Hepatocyte (in vitro differentiated cells): ENCODE data around the gene RBM4. TPM values are rescaled to one million over a fixed set of nuclear protein-coding genes. Genes with fewer than 3 reads are reported as not detected.

Experiments
- DNase-seq: peaks from one replicate; pipeline ENCODE4 v3.0.0-alpha.2; 2016; ENCODE audit warnings: low spot score
- H2AFZ ChIP-seq: fragments of 200-600 bp; sonication (generic); 2 replicates; pipeline ENCODE4 v1.6.0; 2016; ENCODE audit warnings: antibody characterized with exemption, mild to moderate bottlenecking
- H3K27ac ChIP-seq: fragments of 200-600 bp; sonication (generic); 2 replicates; pipeline ENCODE4 v1.5.1; 2016; ENCODE audit warnings: mild to moderate bottlenecking
- H3K27me3 ChIP-seq: fragments of 200-600 bp; sonication (generic); 2 replicates; pipeline ENCODE4 v1.6.1; 2016
- H3K36me3 ChIP-seq: fragments of 200-600 bp; sonication (generic); replicated peaks from 2 replicates; pipeline ENCODE4 v1.5.1; 2016; ENCODE audit warnings: low read depth; ENCODE audit not compliant: insufficient read depth
- H3K4me1 ChIP-seq: fragments of 200-600 bp; sonication (generic); 2 replicates; pipeline ENCODE4 v1.5.1; 2016; ENCODE audit warnings: mild to moderate bottlenecking, moderate library complexity; ENCODE audit not compliant: insufficient read depth
- H3K4me2 ChIP-seq: fragments of 200-600 bp; sonication (generic); 2 replicates; pipeline ENCODE4 v1.6.0; 2016
- H3K4me3 ChIP-seq: fragments of 200-600 bp; sonication (generic); 2 replicates; pipeline ENCODE4 v1.5.1; 2016; ENCODE audit warnings: mild to moderate bottlenecking
- H3K79me2 ChIP-seq: fragments of 200-600 bp; sonication (generic); 2 replicates; pipeline ENCODE4 v1.6.0; 2017; ENCODE audit warnings: mild to moderate bottlenecking
- H3K9me2 ChIP-seq: fragments of 200-600 bp; sonication (generic); replicated peaks from 2 replicates; pipeline ENCODE4 v1.6.0; 2017; ENCODE audit warnings: mild to moderate bottlenecking; ENCODE audit not compliant: insufficient read depth
- H3K9me3 ChIP-seq: fragments of 200-600 bp; sonication (generic); 2 replicates; pipeline ENCODE4 v1.5.1; 2016; ENCODE audit warnings: low read depth, mild to moderate bottlenecking
- H4K20me1 ChIP-seq: fragments of 200-600 bp; sonication (generic); 2 replicates; pipeline ENCODE4 v1.6.0; 2016; ENCODE audit warnings: mild to moderate bottlenecking; ENCODE audit not compliant: insufficient read depth, poor library complexity, severe bottlenecking
- CTCF ChIP-seq: fragments of 200-600 bp; sonication (generic); IDR thresholded peaks from 2 replicates; pipeline ENCODE4 v1.5.1; 2016; ENCODE audit warnings: antibody characterized with exemption, mild to moderate bottlenecking; ENCODE audit not compliant: poor library complexity
- EZH2 ChIP-seq: fragments of 200-600 bp; sonication (generic); IDR thresholded peaks from 2 replicates; pipeline ENCODE4 v1.6.1; 2016; ENCODE audit warnings: antibody characterized with exemption, mild to moderate bottlenecking, borderline replicate concordance
- EZH2phosphoT487 ChIP-seq: fragments of 200-600 bp; sonication (generic); IDR thresholded peaks from one replicate; pipeline ENCODE4 v1.6.1; 2018; ENCODE audit warnings: antibody characterized with exemption, mild to moderate bottlenecking, low read depth, moderate library complexity; ENCODE audit not compliant: unreplicated experiment, severe bottlenecking
- WGBS: methylation state at CpG from one replicate; pipeline ENCODE4 v1.1.6; 2016; ENCODE audit warnings: low lambda C conversion rate; ENCODE audit errors: missing lambda C conversion rate; 5-methylcytosine and 5-hydroxymethylcytosine counted together
- polyA plus RNA-seq: library from polyadenylated mRNA; unstranded; fragments of >200 nt; fragmentation: Nextera tagmentation; extraction: Ambion mirVana; gene quantifications from 2 replicates; pipeline ENCODE4 v1.2.1, GENCODE V29; 2016
- total RNA-seq: library from RNA; depleted of rRNA; stranded (reverse); fragments of >200 nt; gene quantifications from 2 replicates; pipeline ENCODE4 v1.2.3, GENCODE V29; 2014

Gene RBM4
- total and polyA plus RNA-seq, 2 experiments from 2014 or later = 139 to 150 TPM

- Histone ChIP-seq H3K4me2 (no peak overlapping the region), H3K79me2 (no peaks in the 10 kb centered on the region), H4K20me1 (no peaks in the 10 kb centered on the region), H3K36me3 (no peaks in the 10 kb centered on the region), H3K4me3 (no peak overlapping the region), H3K9me2 (no peaks in the 10 kb centered on the region), H3K9me3 (no peaks in the 10 kb centered on the region), H3K27me3 (no peaks in the 10 kb centered on the region), H3K27ac (no peak overlapping the region), H3K4me1 (peaks cover 1% of the 10 kb centered on the region), H2AFZ (no peak overlapping the region)
- TF ChIP-seq EZH2 (no peak), EZH2phosphoT487 (no peak), CTCF (no peak)
- WGBS = 94% methylated on average over 8 of the region's 8 CpGs
- DNase-seq = no peak
Measured at GRCh38 chr11:66683877-66684276, 45.4 kb downstream of the RBM4 start.

GRCh38 chr11:66684635-66685034 is 46.1 kb downstream of the RBM4 start:
- Histone ChIP-seq H3K27me3 (no peaks in the 10 kb centered on the region), H3K79me2 (no peaks in the 10 kb centered on the region)

GRCh38 chr11:66685276-66686099 is 47.0 kb downstream of the RBM4 start:
- Histone ChIP-seq H3K36me3 (no peaks in the 10 kb centered on the region), H3K4me2 (no peak overlapping the region), H4K20me1 (no peaks in the 10 kb centered on the region), H3K9me2 (no peaks in the 10 kb centered on the region), H3K27ac (peak overlapping the region; percentile 51), H3K4me3 (no peak overlapping the region), H3K9me3 (no peaks in the 10 kb centered on the region), H3K27me3 (no peaks in the 10 kb centered on the region), H2AFZ (no peak overlapping the region), H3K4me1 (no peaks in the 10 kb centered on the region), H3K79me2 (no peaks in the 10 kb centered on the region)
- 87% methylated on average over 27 of the region's 27 CpGs for WGBS
- TF ChIP-seq CTCF (no peak), EZH2 (no peak), EZH2phosphoT487 (no peak)
- DNase-seq = no peak

More at GRCh38 chr11:66684635-66685034, 46.1 kb downstream of the RBM4 start:
- Histone ChIP-seq H3K27ac (no peak overlapping the region), H4K20me1 (no peaks in the 10 kb centered on the region), H2AFZ (no peak overlapping the region), H3K9me2 (no peaks in the 10 kb centered on the region), H3K4me2 (no peak overlapping the region), H3K4me1 (no peaks in the 10 kb centered on the region), H3K36me3 (no peaks in the 10 kb centered on the region), H3K4me3 (no peak overlapping the region), H3K9me3 (no peaks in the 10 kb centered on the region)
- TF ChIP-seq EZH2 = no peak
- no peak for TF ChIP-seq EZH2phosphoT487
- no peak for TF ChIP-seq CTCF
- 94% methylated on average over 2 of the region's 2 CpGs for WGBS
- no peak for DNase-seq
